HEK293 (cell line): ENCODE measurements around the gene ABCA5.

Experiments
- CTCF ChIA-PET: fragments of 350-600 bp; formaldehyde crosslinking; extraction: SDS; loops from one replicate; lab custom pipeline; 2021; ENCODE audit warnings: antibody characterized with exemption; lab: Yijun Ruan, JAX
- POLR2A ChIA-PET: fragments of 300-600 bp; formaldehyde crosslinking; extraction: SDS; loops from one replicate; lab custom pipeline; 2020; ENCODE audit warnings: antibody characterized with exemption, inconsistent platforms; lab: Yijun Ruan, JAX
- H3K27ac ChIP-seq: fragments of 200-500 bp; sonication (Bioruptor generic); 2 replicates; pipeline ENCODE4 v1.5.1; 2014; ENCODE audit warnings: low read depth, low read length, control low read depth, inconsistent platforms; ENCODE audit errors: extremely low read depth
- H3K36me3 ChIP-seq, 2 experiments: fragments of 200-500 bp in 1 of 2; sonication (Bioruptor generic) in 1 of 2; 1 replicate in 1 of 2; 2 replicates in 1 of 2; pipeline ENCODE4 v1.5.1; 2014 to 2017; ENCODE audit warnings: inconsistent platforms in 2 of 2, low read length in 2 of 2; ENCODE audit not compliant: control insufficient read depth in 2 of 2, insufficient read depth in 1 of 2
- H3K4me1 ChIP-seq: fragments of 200-500 bp; sonication (Bioruptor generic); 2 replicates; pipeline ENCODE4 v1.5.1; 2014; ENCODE audit warnings: mild to moderate bottlenecking, low read length, inconsistent platforms; ENCODE audit not compliant: control insufficient read depth, insufficient read depth
- H3K4me3 ChIP-seq: 2 replicates; pipeline ENCODE4 v1.5.1; 2011; ENCODE audit warnings: low read depth, mild to moderate bottlenecking, control low read depth, low read length, moderate library complexity
- H3K9me3 ChIP-seq: fragments of 200-500 bp; sonication (Bioruptor generic); 2 replicates; pipeline ENCODE4 v1.5.1; 2014; ENCODE audit warnings: low read depth, low read length, inconsistent platforms; ENCODE audit not compliant: control insufficient read depth, insufficient read depth
- EGR2 ChIP-seq: fragments of 450-650 bp; formaldehyde crosslinking; IDR thresholded peaks from 2 replicates; pipeline ENCODE4 v1.5.1; 2016; ENCODE audit warnings: low read depth, missing biosample characterization, missing genetic modification characterization
- GLI4 ChIP-seq: fragments of 450-650 bp; formaldehyde crosslinking; IDR thresholded peaks from 2 replicates; pipeline ENCODE4 v1.5.1; 2016; ENCODE audit warnings: missing biosample characterization, missing genetic modification characterization
- GLIS1 ChIP-seq: fragments of 450-650 bp; formaldehyde crosslinking; IDR thresholded peaks from 2 replicates; pipeline ENCODE4 v1.5.1; 2016; ENCODE audit warnings: missing biosample characterization, missing genetic modification characterization
- KLF1 ChIP-seq: fragments of 450-650 bp; formaldehyde crosslinking; IDR thresholded peaks from 2 replicates; pipeline ENCODE4 v1.5.1; 2016; ENCODE audit warnings: missing biosample characterization, missing genetic modification characterization
- PRDM1 ChIP-seq: fragments of 450-650 bp; formaldehyde crosslinking; IDR thresholded peaks from 2 replicates; pipeline ENCODE4; 2016; ENCODE audit warnings: missing biosample characterization, missing genetic modification characterization
- REPIN1 ChIP-seq: fragments of 450-650 bp; formaldehyde crosslinking; IDR thresholded peaks from 2 replicates; pipeline ENCODE4 v1.5.1; 2017; ENCODE audit warnings: missing biosample characterization, missing genetic modification characterization, low read depth
- SCRT1 ChIP-seq: fragments of 450-650 bp; formaldehyde crosslinking; IDR thresholded peaks from 2 replicates; pipeline ENCODE4 v1.5.1; 2016; ENCODE audit warnings: missing biosample characterization, missing genetic modification characterization, borderline replicate concordance
- SP2 ChIP-seq: fragments of 450-650 bp; formaldehyde crosslinking; IDR thresholded peaks from 2 replicates; pipeline ENCODE4 v1.5.1; 2016; ENCODE audit warnings: missing biosample characterization, missing genetic modification characterization
- YY1 ChIP-seq: fragments of 450-650 bp; formaldehyde crosslinking; IDR thresholded peaks from 2 replicates; pipeline ENCODE4 v1.5.1; 2018; ENCODE audit warnings: missing biosample characterization, missing genetic modification characterization
- ZIC2 ChIP-seq: fragments of 450-650 bp; formaldehyde crosslinking; IDR thresholded peaks from 2 replicates; pipeline ENCODE4 v1.5.1; 2016; ENCODE audit warnings: missing biosample characterization, missing genetic modification characterization
- ZNF121 ChIP-seq: fragments of 450-650 bp; formaldehyde crosslinking; IDR thresholded peaks from 2 replicates; pipeline ENCODE4 v1.5.1; 2016; ENCODE audit warnings: missing biosample characterization, missing genetic modification characterization
- ZNF239 ChIP-seq: fragments of 450-650 bp; formaldehyde crosslinking; IDR thresholded peaks from 2 replicates; pipeline ENCODE4 v1.5.1; 2016; ENCODE audit warnings: missing biosample characterization, missing genetic modification characterization
- ZNF394 ChIP-seq: fragments of 450-650 bp; formaldehyde crosslinking; IDR thresholded peaks from 2 replicates; pipeline ENCODE4 v1.5.1; 2016; ENCODE audit warnings: missing biosample characterization, missing genetic modification characterization, mild to moderate bottlenecking, moderate library complexity, borderline replicate concordance
- ZNF426 ChIP-seq: fragments of 450-650 bp; formaldehyde crosslinking; IDR thresholded peaks from 2 replicates; pipeline ENCODE4 v1.5.1; 2017; ENCODE audit warnings: missing biosample characterization, missing genetic modification characterization, mild to moderate bottlenecking, inconsistent platforms, moderate library complexity
- ZNF433 ChIP-seq: fragments of 450-650 bp; formaldehyde crosslinking; IDR thresholded peaks from 2 replicates; pipeline ENCODE4 v1.5.1; 2016; ENCODE audit warnings: missing biosample characterization, missing genetic modification characterization, low read depth
- ZNF670 ChIP-seq: fragments of 450-650 bp; formaldehyde crosslinking; IDR thresholded peaks from 2 replicates; pipeline ENCODE4 v1.5.1; 2016; ENCODE audit warnings: missing biosample characterization, missing genetic modification characterization, low read depth
- ZNF76 ChIP-seq: fragments of 450-650 bp; formaldehyde crosslinking; IDR thresholded peaks from 2 replicates; pipeline ENCODE4; 2016; ENCODE audit warnings: low read depth, missing biosample characterization, missing genetic modification characterization, borderline replicate concordance
- TF ChIP-seq, protein P1 (sequence below): fragments of 450-650 bp; IDR thresholded peaks from 2 replicates; pipeline ENCODE4 v1.5.1; 2018; ENCODE audit warnings: missing biosample characterization, missing genetic modification characterization
- TF ChIP-seq, protein P2 (sequence below): fragments of 450-650 bp; formaldehyde crosslinking; IDR thresholded peaks from 2 replicates; pipeline ENCODE4 v1.5.1; 2016; ENCODE audit warnings: missing biosample characterization, missing genetic modification characterization, low read depth
- TF ChIP-seq, protein P3 (sequence below): fragments of 450-650 bp; formaldehyde crosslinking; IDR thresholded peaks from 2 replicates; pipeline ENCODE4 v1.5.1; 2016; ENCODE audit warnings: missing biosample characterization, missing genetic modification characterization
- TF ChIP-seq, protein P4 (sequence below): fragments of 450-650 bp; formaldehyde crosslinking; IDR thresholded peaks from 2 replicates; pipeline ENCODE4 v1.5.1; 2016; ENCODE audit warnings: missing biosample characterization, missing genetic modification characterization
- TF ChIP-seq, protein P5 (sequence below): fragments of 450-650 bp; formaldehyde crosslinking; optimal IDR thresholded peaks from 2 replicates; pipeline ENCODE3; 2016; ENCODE audit warnings: missing biosample characterization, mild to moderate bottlenecking, missing genetic modification characterization
- TF ChIP-seq, protein P6 (sequence below): fragments of 450-650 bp; formaldehyde crosslinking; IDR thresholded peaks from 2 replicates; pipeline ENCODE4 v1.5.1; 2016; ENCODE audit warnings: missing biosample characterization, missing genetic modification characterization

Gene ABCA5

DNA sequence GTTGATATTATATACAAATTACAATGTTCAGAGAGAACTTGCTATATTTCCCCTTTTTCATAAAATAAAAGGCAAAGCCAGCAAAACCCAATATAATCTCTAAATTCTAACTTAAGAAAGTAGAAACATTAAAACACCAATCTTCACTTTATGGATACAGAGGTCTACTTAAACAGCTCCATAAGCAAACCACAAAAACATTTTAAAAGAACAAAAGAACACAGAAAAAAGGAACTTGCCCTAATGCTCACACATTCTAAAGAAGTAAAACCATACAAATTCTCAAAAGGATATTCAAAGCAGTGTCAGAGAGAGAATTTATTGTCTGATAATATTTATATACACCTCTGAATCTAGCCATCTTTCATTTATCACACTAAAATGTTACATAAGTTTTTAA, 98.9 kb downstream of the ABCA5 start:
- Histone ChIP-seq H3K36me3 (no peaks in the 10 kb centered on the region), H3K4me1 (no peaks in the 10 kb centered on the region), H3K27ac (no peak overlapping the region), H3K9me3 (no peaks in the 10 kb centered on the region), H3K4me3 (no peak overlapping the region)
- CTCF ChIA-PET = interaction anchor here (1.1 kb wide), 1 partner anchor 9 kb away, joined by 3 read pairs; no protein-coding TSS in a partner anchor
- POLR2A ChIA-PET = no interaction called here
- TF ChIP-seq, protein P1, sequence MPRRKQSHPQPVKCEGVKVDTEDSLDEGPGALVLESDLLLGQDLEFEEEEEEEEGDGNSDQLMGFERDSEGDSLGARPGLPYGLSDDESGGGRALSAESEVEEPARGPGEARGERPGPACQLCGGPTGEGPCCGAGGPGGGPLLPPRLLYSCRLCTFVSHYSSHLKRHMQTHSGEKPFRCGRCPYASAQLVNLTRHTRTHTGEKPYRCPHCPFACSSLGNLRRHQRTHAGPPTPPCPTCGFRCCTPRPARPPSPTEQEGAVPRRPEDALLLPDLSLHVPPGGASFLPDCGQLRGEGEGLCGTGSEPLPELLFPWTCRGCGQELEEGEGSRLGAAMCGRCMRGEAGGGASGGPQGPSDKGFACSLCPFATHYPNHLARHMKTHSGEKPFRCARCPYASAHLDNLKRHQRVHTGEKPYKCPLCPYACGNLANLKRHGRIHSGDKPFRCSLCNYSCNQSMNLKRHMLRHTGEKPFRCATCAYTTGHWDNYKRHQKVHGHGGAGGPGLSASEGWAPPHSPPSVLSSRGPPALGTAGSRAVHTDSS (tag by site-specific recombination) = no peak

DNA sequence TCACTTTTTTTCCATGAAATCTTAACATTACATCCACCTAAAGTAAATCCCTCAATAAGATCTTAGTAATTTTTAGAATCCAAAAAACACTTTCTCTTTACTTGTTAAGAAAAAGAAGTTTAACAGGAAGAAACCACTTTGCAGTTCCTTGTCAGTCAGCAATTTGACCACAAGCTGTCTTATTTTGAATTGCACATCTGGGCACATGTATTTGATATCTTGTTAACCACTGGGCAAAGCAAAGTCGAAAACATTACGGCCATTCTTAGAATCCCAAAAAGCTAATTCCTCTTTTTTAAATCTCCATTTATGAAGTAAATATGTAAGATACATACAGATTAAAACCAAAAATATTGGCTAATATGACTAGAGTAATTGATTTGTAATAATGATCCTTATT, 99.4 kb downstream of the ABCA5 start:
- CTCF ChIA-PET = no interaction called here
- POLR2A ChIA-PET = no interaction called here
- H3K27ac ChIP-seq = no peak overlapping the region
- H3K4me1 ChIP-seq = no peaks in the 10 kb centered on the region
- no peaks in the 10 kb centered on the region for H3K36me3 ChIP-seq
- H3K4me3 ChIP-seq = no peak overlapping the region
- TF ChIP-seq, protein P2, sequence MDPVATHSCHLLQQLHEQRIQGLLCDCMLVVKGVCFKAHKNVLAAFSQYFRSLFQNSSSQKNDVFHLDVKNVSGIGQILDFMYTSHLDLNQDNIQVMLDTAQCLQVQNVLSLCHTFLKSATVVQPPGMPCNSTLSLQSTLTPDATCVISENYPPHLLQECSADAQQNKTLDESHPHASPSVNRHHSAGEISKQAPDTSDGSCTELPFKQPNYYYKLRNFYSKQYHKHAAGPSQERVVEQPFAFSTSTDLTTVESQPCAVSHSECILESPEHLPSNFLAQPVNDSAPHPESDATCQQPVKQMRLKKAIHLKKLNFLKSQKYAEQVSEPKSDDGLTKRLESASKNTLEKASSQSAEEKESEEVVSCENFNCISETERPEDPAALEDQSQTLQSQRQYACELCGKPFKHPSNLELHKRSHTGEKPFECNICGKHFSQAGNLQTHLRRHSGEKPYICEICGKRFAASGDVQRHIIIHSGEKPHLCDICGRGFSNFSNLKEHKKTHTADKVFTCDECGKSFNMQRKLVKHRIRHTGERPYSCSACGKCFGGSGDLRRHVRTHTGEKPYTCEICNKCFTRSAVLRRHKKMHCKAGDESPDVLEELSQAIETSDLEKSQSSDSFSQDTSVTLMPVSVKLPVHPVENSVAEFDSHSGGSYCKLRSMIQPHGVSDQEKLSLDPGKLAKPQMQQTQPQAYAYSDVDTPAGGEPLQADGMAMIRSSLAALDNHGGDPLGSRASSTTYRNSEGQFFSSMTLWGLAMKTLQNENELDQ (tag by site-specific recombination) = no peak
- TF ChIP-seq PRDM1 (tag by site-specific recombination) (no peak), SCRT1 (tag by site-specific recombination) (no peak), GLI4 (no peak), ZIC2 (tag by site-specific recombination) (no peak), ZNF76 (no peak), GLIS1 (tag by site-specific recombination) (no peak), KLF1 (tag by site-specific recombination) (no peak), ZNF426 (tag by site-specific recombination) (no peak), REPIN1 (tag by site-specific recombination) (no peak), YY1 (no peak), ZNF121 (tag by site-specific recombination) (no peak)
- TF ChIP-seq, protein P3, sequence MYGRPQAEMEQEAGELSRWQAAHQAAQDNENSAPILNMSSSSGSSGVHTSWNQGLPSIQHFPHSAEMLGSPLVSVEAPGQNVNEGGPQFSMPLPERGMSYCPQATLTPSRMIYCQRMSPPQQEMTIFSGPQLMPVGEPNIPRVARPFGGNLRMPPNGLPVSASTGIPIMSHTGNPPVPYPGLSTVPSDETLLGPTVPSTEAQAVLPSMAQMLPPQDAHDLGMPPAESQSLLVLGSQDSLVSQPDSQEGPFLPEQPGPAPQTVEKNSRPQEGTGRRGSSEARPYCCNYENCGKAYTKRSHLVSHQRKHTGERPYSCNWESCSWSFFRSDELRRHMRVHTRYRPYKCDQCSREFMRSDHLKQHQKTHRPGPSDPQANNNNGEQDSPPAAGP (tag by site-specific recombination) = no peak
- TF ChIP-seq, protein P4, sequence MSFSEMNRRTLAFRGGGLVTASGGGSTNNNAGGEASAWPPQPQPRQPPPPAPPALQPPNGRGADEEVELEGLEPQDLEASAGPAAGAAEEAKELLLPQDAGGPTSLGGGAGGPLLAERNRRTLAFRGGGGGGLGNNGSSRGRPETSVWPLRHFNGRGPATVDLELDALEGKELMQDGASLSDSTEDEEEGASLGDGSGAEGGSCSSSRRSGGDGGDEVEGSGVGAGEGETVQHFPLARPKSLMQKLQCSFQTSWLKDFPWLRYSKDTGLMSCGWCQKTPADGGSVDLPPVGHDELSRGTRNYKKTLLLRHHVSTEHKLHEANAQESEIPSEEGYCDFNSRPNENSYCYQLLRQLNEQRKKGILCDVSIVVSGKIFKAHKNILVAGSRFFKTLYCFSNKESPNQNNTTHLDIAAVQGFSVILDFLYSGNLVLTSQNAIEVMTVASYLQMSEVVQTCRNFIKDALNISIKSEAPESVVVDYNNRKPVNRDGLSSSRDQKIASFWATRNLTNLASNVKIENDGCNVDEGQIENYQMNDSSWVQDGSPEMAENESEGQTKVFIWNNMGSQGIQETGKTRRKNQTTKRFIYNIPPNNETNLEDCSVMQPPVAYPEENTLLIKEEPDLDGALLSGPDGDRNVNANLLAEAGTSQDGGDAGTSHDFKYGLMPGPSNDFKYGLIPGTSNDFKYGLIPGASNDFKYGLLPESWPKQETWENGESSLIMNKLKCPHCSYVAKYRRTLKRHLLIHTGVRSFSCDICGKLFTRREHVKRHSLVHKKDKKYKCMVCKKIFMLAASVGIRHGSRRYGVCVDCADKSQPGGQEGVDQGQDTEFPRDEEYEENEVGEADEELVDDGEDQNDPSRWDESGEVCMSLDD = no peak
- TF ChIP-seq, all 188 proteins: peak for 0
- no peaks in the 10 kb centered on the region for H3K9me3 ChIP-seq

DNA sequence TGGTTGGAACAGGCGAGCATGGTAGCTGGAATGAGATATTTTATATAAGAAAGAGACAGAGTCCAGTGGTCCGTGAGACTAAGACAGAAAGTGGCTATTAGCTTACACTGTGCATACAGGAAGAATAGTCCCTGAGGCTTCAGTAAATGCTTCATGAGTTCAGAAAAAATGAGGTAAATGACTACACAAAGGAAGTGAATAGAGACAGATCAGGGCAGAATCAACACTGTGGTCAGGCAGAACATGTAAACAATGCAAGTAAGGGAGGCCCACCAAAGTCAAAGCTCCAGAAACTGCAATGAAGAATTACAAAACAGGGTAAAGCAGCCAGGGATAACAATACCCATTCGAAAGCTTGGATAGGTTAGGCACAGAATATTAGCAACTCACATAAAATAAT, 103.1 kb downstream of the ABCA5 start:
- no peaks in the 10 kb centered on the region for H3K9me3 ChIP-seq
- no peaks in the 10 kb centered on the region for H3K36me3 ChIP-seq
- H3K27ac ChIP-seq = no peak overlapping the region
- H3K4me3 ChIP-seq = no peak overlapping the region
- POLR2A ChIA-PET = no interaction called here
- H3K4me1 ChIP-seq = peaks cover 2% of the 10 kb centered on the region; the same call in 1 of the 2 replicates
- CTCF ChIA-PET = interaction anchor here (0.8 to 1.0 kb wide), 4 partner anchors 10 to 447 kb away, joined by 3 to 4 read pairs (median 4); no protein-coding TSS in a partner anchor
- no peak for TF ChIP-seq EGR2 (tag by site-specific recombination)
- TF ChIP-seq, protein P5, sequence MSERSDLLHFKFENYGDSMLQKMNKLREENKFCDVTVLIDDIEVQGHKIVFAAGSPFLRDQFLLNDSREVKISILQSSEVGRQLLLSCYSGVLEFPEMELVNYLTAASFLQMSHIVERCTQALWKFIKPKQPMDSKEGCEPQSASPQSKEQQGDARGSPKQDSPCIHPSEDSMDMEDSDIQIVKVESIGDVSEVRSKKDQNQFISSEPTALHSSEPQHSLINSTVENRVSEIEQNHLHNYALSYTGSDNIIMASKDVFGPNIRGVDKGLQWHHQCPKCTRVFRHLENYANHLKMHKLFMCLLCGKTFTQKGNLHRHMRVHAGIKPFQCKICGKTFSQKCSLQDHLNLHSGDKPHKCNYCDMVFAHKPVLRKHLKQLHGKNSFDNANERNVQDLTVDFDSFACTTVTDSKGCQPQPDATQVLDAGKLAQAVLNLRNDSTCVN (tag by site-specific recombination) = no peak
- no peak for TF ChIP-seq ZNF433 (tag by site-specific recombination)
- TF ChIP-seq SP2 (tag by site-specific recombination) = no peak
- no peak for TF ChIP-seq ZNF239 (tag by site-specific recombination)
- TF ChIP-seq, protein P6, sequence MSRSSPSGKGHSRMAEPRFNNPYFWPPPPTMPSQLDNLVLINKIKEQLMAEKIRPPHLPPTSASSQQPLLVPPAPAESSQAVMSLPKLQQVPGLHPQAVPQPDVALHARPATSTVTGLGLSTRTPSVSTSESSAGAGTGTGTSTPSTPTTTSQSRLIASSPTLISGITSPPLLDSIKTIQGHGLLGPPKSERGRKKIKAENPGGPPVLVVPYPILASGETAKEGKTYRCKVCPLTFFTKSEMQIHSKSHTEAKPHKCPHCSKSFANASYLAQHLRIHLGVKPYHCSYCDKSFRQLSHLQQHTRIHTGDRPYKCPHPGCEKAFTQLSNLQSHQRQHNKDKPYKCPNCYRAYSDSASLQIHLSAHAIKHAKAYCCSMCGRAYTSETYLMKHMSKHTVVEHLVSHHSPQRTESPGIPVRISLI = no peak
- TF ChIP-seq ZNF670 (tag by site-specific recombination) = no peak
- TF ChIP-seq ZNF394 (tag by site-specific recombination) = no peak
